GM18873 (cell line): ENCODE data around the gene HADHB.
"Not testable (repeated sequence)": the region's sequence is repeated elsewhere in the genome, so short reads cannot be mapped to it uniquely, and the experiment has no call there.

Source experiments
- ATAC-seq: cut with Tn5 transposase; IDR thresholded peaks from one replicate; pipeline ENCODE4 v1.9.1; 2021; ENCODE audit warnings: mild to moderate bottlenecking, moderate library complexity, moderate number of reproducible peaks; ENCODE audit not compliant: unreplicated experiment, low FRiP score

The HADHB gene

DNA sequence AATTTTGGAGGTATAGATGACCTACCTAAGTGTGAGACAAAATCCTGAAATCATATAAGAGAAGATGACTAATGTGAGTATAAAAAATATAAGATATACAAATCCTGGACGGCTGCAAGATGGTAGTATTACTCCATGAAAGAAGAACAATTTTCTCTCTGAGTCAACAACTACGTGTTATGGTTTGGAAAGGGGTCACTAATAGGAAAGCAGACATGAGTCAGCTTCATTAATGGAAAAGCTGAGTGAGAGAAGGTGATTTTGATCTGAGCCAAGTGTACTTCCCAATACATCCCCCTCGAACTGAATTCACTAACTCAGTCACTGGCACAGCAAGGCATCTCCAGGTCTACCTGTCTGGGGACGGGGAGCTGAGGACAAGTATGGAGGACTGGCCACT lies 81.1 kb downstream of the HADHB start:
- ATAC-seq: no peak

DNA sequence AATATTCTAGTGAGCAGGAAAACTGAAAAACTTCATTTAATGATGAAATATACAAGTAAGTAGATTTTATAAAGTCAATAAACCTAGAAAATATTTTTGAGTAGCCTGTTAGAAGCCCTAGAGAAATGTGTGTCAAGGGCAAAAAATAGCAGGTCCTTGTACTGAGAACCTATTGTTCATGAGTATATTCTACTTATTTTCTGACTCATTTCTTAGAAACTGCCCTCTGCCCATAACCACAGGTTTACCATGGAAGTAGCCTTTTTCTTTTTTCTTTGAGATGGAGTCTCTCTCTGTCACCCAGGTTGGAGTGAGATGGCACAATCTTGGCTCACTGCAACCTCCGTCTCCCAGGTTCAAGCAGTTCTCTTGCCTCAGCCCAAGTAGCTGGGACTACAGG lies 81.8 kb downstream of the HADHB start:
- ATAC-seq: no peak

DNA sequence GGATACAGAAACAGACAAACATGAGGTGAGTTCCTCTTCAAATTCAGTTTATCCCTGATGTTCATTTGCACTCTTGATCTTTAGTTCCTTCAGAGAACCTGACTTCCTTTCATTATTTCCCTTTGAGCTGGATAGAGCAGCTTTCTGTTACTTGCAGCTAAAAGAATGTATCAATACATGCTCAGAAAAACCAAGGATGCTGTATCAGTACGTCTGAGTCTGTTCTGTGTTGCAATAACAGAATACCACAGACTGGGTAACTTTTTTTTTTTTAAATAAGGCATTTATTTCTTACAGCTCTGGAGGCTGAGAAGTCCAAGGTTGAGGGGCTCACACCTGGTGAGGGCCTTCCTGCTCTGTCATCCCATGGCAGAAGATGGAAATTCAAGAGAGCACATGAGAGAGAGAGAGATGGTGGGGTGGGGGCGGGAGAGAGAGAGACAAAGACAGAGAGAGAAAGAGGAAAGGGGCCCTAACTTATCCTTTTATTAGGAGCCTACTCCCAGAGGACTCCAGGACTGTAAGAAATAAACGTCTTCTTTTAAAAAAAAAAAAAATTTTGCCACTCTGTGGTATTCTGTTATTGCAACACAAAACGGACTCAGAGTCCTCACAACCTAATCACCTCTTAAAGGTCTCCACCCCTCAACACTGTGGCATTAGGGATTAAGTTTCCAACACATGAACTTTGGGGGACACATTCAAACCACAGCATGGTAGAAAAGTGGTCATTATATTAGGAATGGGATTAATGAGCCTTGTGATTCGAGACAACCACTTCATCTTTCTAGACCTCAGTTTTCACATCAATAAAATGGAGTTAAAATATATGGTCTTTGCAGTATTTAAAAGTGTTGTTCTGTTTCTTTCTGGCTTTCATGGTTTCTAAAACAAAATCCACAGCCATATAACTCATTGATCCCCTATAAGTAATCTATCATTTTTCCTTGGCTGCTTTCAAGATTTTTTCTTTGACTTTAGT lies 82.8 kb downstream of the HADHB start:
- no peak for ATAC-seq

DNA sequence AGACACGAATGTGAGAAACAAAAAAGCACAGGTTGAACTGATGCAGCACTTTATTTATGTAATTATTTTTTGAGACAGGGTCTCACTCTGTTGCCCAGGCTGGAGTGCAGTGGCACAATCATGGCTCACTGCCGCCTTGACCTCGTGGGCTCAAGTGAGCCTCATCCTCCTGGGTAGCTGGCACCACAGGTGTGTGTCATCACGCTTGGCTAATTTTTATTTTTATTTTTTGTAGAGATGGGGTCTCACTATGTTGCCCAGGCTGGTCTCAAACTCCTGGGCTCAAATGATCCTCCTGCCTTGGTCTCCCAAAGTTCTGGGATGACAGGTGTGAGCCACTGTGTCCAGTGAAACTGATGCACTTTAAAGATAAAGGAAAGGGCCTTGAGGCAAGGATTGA lies 84.3 kb downstream of the HADHB start:
- not testable (repeated sequence) for ATAC-seq

DNA sequence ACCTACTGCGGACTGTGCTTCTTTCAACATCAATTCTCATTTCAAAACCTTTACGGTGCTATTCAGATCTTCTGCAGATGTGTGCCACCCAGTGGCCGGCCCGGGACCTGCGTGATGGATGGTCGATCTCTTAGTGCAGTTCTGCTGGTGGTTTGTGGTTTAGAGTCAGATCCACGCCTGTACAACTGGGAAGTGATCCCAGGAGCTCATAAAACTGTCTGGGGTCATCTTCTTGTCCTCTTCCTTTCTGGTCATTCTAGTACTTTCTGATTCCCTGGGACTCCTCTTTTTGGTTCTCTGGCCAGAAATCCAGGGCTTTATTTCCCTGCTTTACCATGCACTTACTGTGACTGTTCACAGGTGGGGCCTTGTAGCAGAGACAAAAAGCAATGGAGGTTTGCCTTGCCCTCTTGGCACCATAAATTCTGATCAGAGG lies 85.4 kb downstream of the HADHB start:
- no peak for ATAC-seq

DNA sequence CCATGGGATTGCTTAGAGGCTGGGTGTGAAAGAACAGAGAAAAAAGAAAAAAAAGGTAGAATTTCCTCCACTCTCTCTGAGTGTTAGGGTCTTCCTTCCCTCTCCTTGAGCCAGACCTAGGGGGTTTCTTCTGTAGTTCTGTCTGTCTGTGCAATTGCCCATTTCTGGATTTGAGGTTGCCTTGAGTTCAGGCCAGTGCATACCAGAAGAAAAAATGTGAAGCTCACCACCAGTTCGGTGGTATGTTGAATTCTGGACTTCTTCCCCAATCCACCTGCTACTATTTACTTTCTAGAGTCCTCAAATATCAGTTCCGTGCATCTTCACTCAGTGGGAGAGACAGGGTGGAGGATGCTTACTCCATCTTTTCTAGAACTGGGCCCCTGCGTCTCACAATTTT lies 85.9 kb downstream of the HADHB start:
- no peak for ATAC-seq

DNA sequence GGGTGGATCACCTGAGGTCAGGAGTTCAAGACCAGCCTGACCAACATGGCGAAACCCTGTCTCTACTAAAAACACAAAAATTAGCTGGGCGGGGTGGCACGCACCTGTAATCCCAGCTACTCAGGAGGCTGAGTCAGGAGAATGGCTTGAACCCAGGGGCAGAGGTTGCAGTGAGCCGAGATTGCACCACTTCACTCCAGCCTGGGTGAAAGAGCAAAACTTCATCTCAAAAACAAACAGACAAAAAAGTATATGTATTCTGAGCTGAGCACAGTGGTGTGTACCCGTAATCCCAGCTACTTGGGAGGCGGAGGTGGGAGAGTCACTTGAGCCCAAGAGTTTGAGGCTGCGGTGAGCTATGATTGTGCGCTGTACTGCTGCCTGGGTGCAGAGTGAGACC lies 86.6 kb downstream of the HADHB start:
- not testable (repeated sequence) for ATAC-seq

DNA sequence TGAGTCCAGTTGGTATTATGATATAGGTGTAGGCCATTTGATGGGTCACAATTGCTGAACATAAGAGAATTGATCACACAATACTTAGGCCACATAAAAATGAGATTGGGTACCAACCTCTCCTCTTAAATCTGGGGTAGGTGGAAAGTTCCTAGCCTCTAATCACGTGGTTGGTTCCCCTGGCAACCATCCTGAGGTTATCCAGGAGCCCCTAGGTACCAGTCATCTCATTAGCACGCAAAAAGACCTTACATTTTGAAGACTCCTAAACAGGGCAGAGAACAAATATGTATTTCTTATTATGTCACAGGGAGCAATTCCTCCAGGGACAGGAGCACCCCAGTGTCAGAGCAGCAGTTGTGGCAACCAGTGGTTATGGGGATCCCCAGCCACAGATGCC lies 88.6 kb downstream of the HADHB start:
- ATAC-seq: no peak

DNA sequence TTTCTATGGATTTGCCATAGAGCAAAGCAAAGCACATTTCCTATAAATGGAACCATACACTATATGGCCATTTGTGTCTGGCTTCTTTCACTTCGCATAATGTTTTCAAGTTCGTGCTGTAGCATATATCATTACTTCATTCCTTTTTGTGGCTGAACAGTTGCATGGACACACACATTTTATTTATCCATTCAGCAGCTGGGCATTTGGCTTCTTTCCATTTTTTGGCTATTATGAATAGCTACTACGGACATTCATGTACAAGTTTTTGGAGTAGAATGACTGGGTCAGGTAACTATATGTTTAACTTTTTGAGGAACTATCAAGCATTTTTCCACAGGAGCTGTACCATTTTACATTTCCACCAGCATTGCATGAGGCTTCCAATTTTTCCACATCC lies 90.5 kb downstream of the HADHB start:
- ATAC-seq: no peak

DNA sequence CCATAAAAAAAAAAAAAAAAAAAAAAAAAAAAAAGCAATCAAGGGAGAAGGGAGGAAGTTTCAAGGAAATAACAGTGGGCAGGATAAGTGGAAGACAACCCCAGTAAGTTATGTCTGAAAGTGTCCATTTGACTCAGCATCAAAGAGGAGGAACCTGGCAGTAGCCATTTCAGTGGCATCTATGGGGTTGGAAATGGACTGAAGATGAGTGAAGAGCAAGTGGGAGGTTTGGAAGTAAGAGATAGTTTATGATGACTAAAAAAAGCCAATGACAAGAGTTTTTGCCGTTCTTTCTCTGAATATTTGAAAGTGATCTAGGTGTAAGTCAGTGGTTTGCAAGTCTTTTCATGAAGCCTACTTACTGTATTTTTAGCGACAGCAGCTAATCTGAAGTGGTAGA lies 92.0 kb downstream of the HADHB start:
- ATAC-seq: no peak

DNA sequence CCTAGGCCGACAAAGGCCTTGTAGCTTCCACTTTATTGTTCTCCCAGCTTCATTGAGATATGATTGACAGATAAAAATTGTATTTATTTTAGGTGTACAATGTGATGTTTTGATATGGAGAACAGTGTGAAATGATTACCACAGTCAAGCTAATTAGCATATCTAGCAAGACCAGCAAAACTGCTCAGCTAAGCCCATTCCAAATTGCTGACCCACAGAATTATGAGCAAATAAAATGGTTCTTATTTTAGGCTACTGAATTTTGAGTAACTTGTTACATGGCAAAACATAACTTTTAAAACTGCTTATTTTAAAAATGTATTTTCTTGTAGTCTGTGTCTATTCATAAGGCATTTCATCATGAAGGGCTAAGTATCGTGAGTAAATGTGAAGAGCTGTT lies 92.6 kb downstream of the HADHB start:
- ATAC-seq: no peak
